Measurements from ENCODE around the gene WNT7B.

WNT7B gene

DNA sequence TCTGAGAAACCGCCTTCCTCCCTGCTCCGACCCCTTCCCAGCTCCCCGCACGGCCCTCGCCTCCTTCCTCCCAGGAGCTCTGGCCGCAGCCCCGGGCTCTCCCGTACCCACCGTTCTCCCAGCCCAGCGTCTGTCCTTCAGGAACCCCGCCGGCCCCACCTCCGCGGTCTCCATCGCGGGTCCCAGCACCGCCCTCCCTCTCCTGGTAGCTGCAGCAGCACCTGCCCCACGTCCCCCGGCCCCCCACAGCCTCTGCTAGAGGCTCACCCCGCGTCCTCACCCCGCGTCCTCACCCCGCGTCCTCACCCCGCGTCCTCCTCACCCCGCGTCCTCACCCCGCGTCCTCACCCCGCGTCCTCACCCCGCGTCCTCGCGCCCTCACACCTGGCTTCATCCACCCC is 85.9 kb downstream of the WNT7B start:
- no peak for ATAC-seq
- TF ChIP-seq PPARA (CRISPR knock-in tag; IDR thresholded peaks at IDR 0.05; ENCODE audit: borderline replicate concordance) (no peak), ZNF70 (CRISPR knock-in tag; IDR thresholded peaks at IDR 0.05) (no peak), ESRRG (CRISPR knock-in tag; IDR thresholded peaks at IDR 0.05) (no peak), ZC3H10 (CRISPR knock-in tag; IDR thresholded peaks at IDR 0.05) (no peak), SNAI2 (CRISPR knock-in tag; IDR thresholded peaks at IDR 0.05) (no peak), BACH2 (CRISPR knock-in tag; IDR thresholded peaks at IDR 0.05; ENCODE audit: borderline replicate concordance) (no peak), RARB (CRISPR knock-in tag; IDR thresholded peaks at IDR 0.05) (no peak), ZFP30 (CRISPR knock-in tag; IDR thresholded peaks at IDR 0.05) (no peak), CSDC2 (CRISPR knock-in tag; IDR thresholded peaks at IDR 0.05) (no peak), TCF4 (CRISPR knock-in tag; IDR thresholded peaks at IDR 0.05; ENCODE audit: borderline replicate concordance) (no peak), ZNF565 (CRISPR knock-in tag; conservative IDR thresholded peaks at IDR 0.05; ENCODE audit: low read depth) (no peak), ZFP3 (CRISPR knock-in tag; IDR thresholded peaks at IDR 0.05) (no peak), TOX (CRISPR knock-in tag; IDR thresholded peaks at IDR 0.05; ENCODE audit: borderline replicate concordance) (no peak), ARNTL (CRISPR knock-in tag; IDR thresholded peaks at IDR 0.05; ENCODE audit: borderline replicate concordance, low read depth) (no peak), OSR1 (CRISPR knock-in tag; IDR thresholded peaks at IDR 0.05) (no peak), ISL1 (CRISPR knock-in tag; IDR thresholded peaks at IDR 0.05) (no peak), ZNF8 (CRISPR knock-in tag; IDR thresholded peaks at IDR 0.05) (no peak)
- TF ChIP-seq, protein P1, sequence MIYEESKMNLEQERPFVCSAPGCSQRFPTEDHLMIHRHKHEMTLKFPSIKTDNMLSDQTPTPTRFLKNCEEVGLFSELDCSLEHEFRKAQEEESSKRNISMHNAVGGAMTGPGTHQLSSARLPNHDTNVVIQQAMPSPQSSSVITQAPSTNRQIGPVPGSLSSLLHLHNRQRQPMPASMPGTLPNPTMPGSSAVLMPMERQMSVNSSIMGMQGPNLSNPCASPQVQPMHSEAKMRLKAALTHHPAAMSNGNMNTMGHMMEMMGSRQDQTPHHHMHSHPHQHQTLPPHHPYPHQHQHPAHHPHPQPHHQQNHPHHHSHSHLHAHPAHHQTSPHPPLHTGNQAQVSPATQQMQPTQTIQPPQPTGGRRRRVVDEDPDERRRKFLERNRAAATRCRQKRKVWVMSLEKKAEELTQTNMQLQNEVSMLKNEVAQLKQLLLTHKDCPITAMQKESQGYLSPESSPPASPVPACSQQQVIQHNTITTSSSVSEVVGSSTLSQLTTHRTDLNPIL (CRISPR knock-in tag; IDR thresholded peaks at IDR 0.05; ENCODE audit: low read depth), result no peak
- TF ChIP-seq, protein P2, sequence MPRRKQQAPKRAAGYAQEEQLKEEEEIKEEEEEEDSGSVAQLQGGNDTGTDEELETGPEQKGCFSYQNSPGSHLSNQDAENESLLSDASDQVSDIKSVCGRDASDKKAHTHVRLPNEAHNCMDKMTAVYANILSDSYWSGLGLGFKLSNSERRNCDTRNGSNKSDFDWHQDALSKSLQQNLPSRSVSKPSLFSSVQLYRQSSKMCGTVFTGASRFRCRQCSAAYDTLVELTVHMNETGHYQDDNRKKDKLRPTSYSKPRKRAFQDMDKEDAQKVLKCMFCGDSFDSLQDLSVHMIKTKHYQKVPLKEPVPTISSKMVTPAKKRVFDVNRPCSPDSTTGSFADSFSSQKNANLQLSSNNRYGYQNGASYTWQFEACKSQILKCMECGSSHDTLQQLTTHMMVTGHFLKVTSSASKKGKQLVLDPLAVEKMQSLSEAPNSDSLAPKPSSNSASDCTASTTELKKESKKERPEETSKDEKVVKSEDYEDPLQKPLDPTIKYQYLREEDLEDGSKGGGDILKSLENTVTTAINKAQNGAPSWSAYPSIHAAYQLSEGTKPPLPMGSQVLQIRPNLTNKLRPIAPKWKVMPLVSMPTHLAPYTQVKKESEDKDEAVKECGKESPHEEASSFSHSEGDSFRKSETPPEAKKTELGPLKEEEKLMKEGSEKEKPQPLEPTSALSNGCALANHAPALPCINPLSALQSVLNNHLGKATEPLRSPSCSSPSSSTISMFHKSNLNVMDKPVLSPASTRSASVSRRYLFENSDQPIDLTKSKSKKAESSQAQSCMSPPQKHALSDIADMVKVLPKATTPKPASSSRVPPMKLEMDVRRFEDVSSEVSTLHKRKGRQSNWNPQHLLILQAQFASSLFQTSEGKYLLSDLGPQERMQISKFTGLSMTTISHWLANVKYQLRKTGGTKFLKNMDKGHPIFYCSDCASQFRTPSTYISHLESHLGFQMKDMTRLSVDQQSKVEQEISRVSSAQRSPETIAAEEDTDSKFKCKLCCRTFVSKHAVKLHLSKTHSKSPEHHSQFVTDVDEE (CRISPR knock-in tag; IDR thresholded peaks at IDR 0.05), result no peak
- TF ChIP-seq, protein P3, sequence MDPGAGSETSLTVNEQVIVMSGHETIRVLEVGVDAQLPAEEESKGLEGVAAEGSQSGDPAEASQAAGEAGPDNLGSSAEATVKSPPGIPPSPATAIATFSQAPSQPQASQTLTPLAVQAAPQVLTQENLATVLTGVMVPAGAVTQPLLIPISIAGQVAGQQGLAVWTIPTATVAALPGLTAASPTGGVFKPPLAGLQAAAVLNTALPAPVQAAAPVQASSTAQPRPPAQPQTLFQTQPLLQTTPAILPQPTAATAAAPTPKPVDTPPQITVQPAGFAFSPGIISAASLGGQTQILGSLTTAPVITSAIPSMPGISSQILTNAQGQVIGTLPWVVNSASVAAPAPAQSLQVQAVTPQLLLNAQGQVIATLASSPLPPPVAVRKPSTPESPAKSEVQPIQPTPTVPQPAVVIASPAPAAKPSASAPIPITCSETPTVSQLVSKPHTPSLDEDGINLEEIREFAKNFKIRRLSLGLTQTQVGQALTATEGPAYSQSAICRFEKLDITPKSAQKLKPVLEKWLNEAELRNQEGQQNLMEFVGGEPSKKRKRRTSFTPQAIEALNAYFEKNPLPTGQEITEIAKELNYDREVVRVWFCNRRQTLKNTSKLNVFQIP (CRISPR knock-in tag; IDR thresholded peaks at IDR 0.05; ENCODE audit: borderline replicate concordance, low read depth), result no peak

DNA sequence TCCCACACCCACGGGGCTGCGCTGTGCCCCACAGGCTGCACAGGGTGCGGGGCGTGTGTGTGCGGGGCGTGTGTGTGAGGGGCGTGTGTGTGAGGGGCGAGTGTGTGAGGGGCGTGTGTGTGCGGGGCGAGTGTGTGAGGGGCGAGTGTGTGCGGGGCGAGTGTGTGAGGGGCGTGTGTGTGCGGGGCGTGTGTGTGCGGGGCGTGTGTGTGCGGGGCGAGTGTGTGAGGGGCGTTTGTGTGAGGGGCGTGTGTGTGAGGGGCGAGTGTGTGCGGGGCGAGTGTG is 86.7 kb downstream of the WNT7B start:
- no peak for ATAC-seq
- no peak for TF ChIP-seq ZFP30 (CRISPR knock-in tag; IDR thresholded peaks at IDR 0.05)
- TF ChIP-seq, protein P4, sequence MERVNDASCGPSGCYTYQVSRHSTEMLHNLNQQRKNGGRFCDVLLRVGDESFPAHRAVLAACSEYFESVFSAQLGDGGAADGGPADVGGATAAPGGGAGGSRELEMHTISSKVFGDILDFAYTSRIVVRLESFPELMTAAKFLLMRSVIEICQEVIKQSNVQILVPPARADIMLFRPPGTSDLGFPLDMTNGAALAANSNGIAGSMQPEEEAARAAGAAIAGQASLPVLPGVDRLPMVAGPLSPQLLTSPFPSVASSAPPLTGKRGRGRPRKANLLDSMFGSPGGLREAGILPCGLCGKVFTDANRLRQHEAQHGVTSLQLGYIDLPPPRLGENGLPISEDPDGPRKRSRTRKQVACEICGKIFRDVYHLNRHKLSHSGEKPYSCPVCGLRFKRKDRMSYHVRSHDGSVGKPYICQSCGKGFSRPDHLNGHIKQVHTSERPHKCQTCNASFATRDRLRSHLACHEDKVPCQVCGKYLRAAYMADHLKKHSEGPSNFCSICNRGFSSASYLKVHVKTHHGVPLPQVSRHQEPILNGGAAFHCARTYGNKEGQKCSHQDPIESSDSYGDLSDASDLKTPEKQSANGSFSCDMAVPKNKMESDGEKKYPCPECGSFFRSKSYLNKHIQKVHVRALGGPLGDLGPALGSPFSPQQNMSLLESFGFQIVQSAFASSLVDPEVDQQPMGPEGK (CRISPR knock-in tag; IDR thresholded peaks at IDR 0.05; ENCODE audit: borderline replicate concordance), result no peak
- TF ChIP-seq, protein P3 (CRISPR knock-in tag; IDR thresholded peaks at IDR 0.05; ENCODE audit: borderline replicate concordance, low read depth), result no peak
- TF ChIP-seq SNAI2 (CRISPR knock-in tag; IDR thresholded peaks at IDR 0.05), result no peak
- TF ChIP-seq, protein P1 (CRISPR knock-in tag; IDR thresholded peaks at IDR 0.05; ENCODE audit: low read depth), result no peak
- TF ChIP-seq ZNF8 (CRISPR knock-in tag; IDR thresholded peaks at IDR 0.05), result no peak
- no peak for TF ChIP-seq ZFP3 (CRISPR knock-in tag; IDR thresholded peaks at IDR 0.05)
- TF ChIP-seq, protein P5, sequence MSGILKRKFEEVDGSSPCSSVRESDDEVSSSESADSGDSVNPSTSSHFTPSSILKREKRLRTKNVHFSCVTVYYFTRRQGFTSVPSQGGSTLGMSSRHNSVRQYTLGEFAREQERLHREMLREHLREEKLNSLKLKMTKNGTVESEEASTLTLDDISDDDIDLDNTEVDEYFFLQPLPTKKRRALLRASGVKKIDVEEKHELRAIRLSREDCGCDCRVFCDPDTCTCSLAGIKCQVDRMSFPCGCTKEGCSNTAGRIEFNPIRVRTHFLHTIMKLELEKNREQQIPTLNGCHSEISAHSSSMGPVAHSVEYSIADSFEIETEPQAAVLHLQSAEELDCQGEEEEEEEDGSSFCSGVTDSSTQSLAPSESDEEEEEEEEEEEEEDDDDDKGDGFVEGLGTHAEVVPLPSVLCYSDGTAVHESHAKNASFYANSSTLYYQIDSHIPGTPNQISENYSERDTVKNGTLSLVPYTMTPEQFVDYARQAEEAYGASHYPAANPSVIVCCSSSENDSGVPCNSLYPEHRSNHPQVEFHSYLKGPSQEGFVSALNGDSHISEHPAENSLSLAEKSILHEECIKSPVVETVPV (CRISPR knock-in tag; IDR thresholded peaks at IDR 0.05), result no peak
- TF ChIP-seq RARB (CRISPR knock-in tag; IDR thresholded peaks at IDR 0.05), result no peak
- no peak for TF ChIP-seq ZNF565 (CRISPR knock-in tag; conservative IDR thresholded peaks at IDR 0.05; ENCODE audit: low read depth)
- no peak for TF ChIP-seq TCF4 (CRISPR knock-in tag; IDR thresholded peaks at IDR 0.05; ENCODE audit: borderline replicate concordance)
- TF ChIP-seq, protein P2 (CRISPR knock-in tag; IDR thresholded peaks at IDR 0.05), result no peak
- no peak for TF ChIP-seq GLIS3 (CRISPR knock-in tag; IDR thresholded peaks at IDR 0.05)
